Mucosa of stomach (tissue), 1 donor: Measurements from ENCODE around the gene SPTBN5.

Experiments used
- H3K27me3 ChIP-seq: one replicate; pipeline ENCODE4 v1.7.0; 2013; ENCODE audit warnings: mild to moderate bottlenecking, low read length; ENCODE audit not compliant: control insufficient read depth, insufficient read depth
- H3K36me3 ChIP-seq: one replicate; pipeline ENCODE4 v1.7.0; 2013; ENCODE audit warnings: low read length; ENCODE audit not compliant: control insufficient read depth, insufficient read depth
- H3K4me1 ChIP-seq: one replicate; pipeline ENCODE4 v1.7.0; 2013; ENCODE audit warnings: mild to moderate bottlenecking, low read length; ENCODE audit not compliant: control insufficient read depth, insufficient read depth
- H3K4me3 ChIP-seq: one replicate; pipeline ENCODE4 v1.7.0; 2013; ENCODE audit warnings: low read length
- H3K9ac ChIP-seq: one replicate; pipeline ENCODE4 v1.7.0; 2013; ENCODE audit warnings: mild to moderate bottlenecking, low read length, moderate library complexity
- H3K9me3 ChIP-seq: one replicate; pipeline ENCODE4 v1.7.0; 2013; ENCODE audit warnings: mild to moderate bottlenecking, low read length, moderate library complexity; ENCODE audit not compliant: control insufficient read depth
- donor health status: Pancreatic carcinoma.

The SPTBN5 gene

GRCh38 chr15:41895957-41896356, 2.1 kb upstream of the SPTBN5 start:
- peaks cover 26% of the 10 kb centered on the region for H3K4me1 ChIP-seq
- no peaks in the 10 kb centered on the region for H3K27me3 ChIP-seq
- H3K9me3 ChIP-seq: no peaks in the 10 kb centered on the region
- no peaks in the 10 kb centered on the region for H3K36me3 ChIP-seq
- no peak overlapping the region for H3K4me3 ChIP-seq
- no peak overlapping the region for H3K9ac ChIP-seq

- H3K9me3 ChIP-seq: no peaks in the 10 kb centered on the region
- no peak overlapping the region for H3K4me3 ChIP-seq
- no peaks in the 10 kb centered on the region for H3K36me3 ChIP-seq
- H3K9ac ChIP-seq: no peak overlapping the region
- no peaks in the 10 kb centered on the region for H3K27me3 ChIP-seq
- peaks cover 26% of the 10 kb centered on the region for H3K4me1 ChIP-seq
Measured at GRCh38 chr15:41895491-41895890, 1.6 kb upstream of the SPTBN5 start.

- H3K9me3 ChIP-seq: no peaks in the 10 kb centered on the region
- no peak overlapping the region for H3K9ac ChIP-seq
- no peaks in the 10 kb centered on the region for H3K36me3 ChIP-seq
- H3K4me3 ChIP-seq: no peak overlapping the region
- H3K27me3 ChIP-seq: no peaks in the 10 kb centered on the region
- H3K4me1 ChIP-seq: peaks cover 26% of the 10 kb centered on the region
Measured at GRCh38 chr15:41894791-41895463, 1.1 kb upstream of the SPTBN5 start.

- Histone ChIP-seq H3K36me3 (no peaks in the 10 kb centered on the region), H3K4me3 (no peak overlapping the region), H3K9ac (no peak overlapping the region), H3K9me3 (no peaks in the 10 kb centered on the region), H3K4me1 (peaks cover 26% of the 10 kb centered on the region), H3K27me3 (no peaks in the 10 kb centered on the region)
Measured at GRCh38 chr15:41894251-41894790, 468 bp upstream of the SPTBN5 start.

- Histone ChIP-seq H3K27me3 (no peaks in the 10 kb centered on the region), H3K9ac (no peak overlapping the region), H3K9me3 (no peaks in the 10 kb centered on the region), H3K4me3 (no peak overlapping the region), H3K36me3 (no peaks in the 10 kb centered on the region), H3K4me1 (peaks cover 26% of the 10 kb centered on the region)
Measured at GRCh38 chr15:41892621-41893421, 1.0 kb downstream of the SPTBN5 start.

- Histone ChIP-seq H3K4me1 (peaks cover 26% of the 10 kb centered on the region), H3K4me3 (no peak overlapping the region), H3K27me3 (no peaks in the 10 kb centered on the region), H3K9me3 (no peaks in the 10 kb centered on the region), H3K9ac (no peak overlapping the region), H3K36me3 (no peaks in the 10 kb centered on the region)
Measured at GRCh38 chr15:41891946-41892345, 1.9 kb downstream of the SPTBN5 start.

GRCh38 chr15:41891226-41891625, 2.6 kb downstream of the SPTBN5 start:
- H3K9ac ChIP-seq: no peak overlapping the region
- no peaks in the 10 kb centered on the region for H3K27me3 ChIP-seq
- no peaks in the 10 kb centered on the region for H3K36me3 ChIP-seq
- peaks cover 26% of the 10 kb centered on the region for H3K4me1 ChIP-seq
- H3K4me3 ChIP-seq: no peak overlapping the region
- no peaks in the 10 kb centered on the region for H3K9me3 ChIP-seq

GRCh38 chr15:41890050-41890690, 3.7 kb downstream of the SPTBN5 start:
- Histone ChIP-seq H3K9me3 (no peaks in the 10 kb centered on the region), H3K4me1 (peaks cover 26% of the 10 kb centered on the region), H3K36me3 (no peaks in the 10 kb centered on the region), H3K27me3 (no peaks in the 10 kb centered on the region), H3K4me3 (no peak overlapping the region), H3K9ac (no peak overlapping the region)

GRCh38 chr15:41888662-41889253, 5.1 kb downstream of the SPTBN5 start:
- no peak overlapping the region for H3K4me3 ChIP-seq
- no peaks in the 10 kb centered on the region for H3K9me3 ChIP-seq
- no peak overlapping the region for H3K9ac ChIP-seq
- H3K27me3 ChIP-seq: no peaks in the 10 kb centered on the region
- H3K4me1 ChIP-seq: peaks cover 12% of the 10 kb centered on the region
- no peaks in the 10 kb centered on the region for H3K36me3 ChIP-seq

GRCh38 chr15:41887893-41888292, 6.0 kb downstream of the SPTBN5 start:
- H3K27me3 ChIP-seq: peaks cover 7% of the 10 kb centered on the region

GRCh38 chr15:41887161-41887560, 6.7 kb downstream of the SPTBN5 start:
- H3K36me3 ChIP-seq: no peaks in the 10 kb centered on the region
- no peak overlapping the region for H3K9ac ChIP-seq
- no peaks in the 10 kb centered on the region for H3K9me3 ChIP-seq

More at GRCh38 chr15:41887893-41888292, 6.0 kb downstream of the SPTBN5 start:
- Histone ChIP-seq H3K9me3 (no peaks in the 10 kb centered on the region), H3K4me1 (peaks cover 6% of the 10 kb centered on the region), H3K36me3 (no peaks in the 10 kb centered on the region), H3K4me3 (no peak overlapping the region), H3K9ac (no peak overlapping the region)

More at GRCh38 chr15:41887161-41887560, 6.7 kb downstream of the SPTBN5 start:
- no peak overlapping the region for H3K4me3 ChIP-seq
- H3K4me1 ChIP-seq: peaks cover 7% of the 10 kb centered on the region
- H3K27me3 ChIP-seq: peaks cover 14% of the 10 kb centered on the region
